Kidney (tissue), 14 donors: ENCODE data around the gene SS18L1. TPM values are rescaled to one million over a fixed set of nuclear protein-coding genes. Genes with fewer than 3 reads are reported as not detected.

Source experiments
- DNase-seq, 5 donors: peaks; one replicate each; pipeline ENCODE4 v3.0.0-alpha.2; 2013 to 2020
- FAIRE-seq: peaks from 2 replicates; lab custom pipeline; 2012; peaks lifted over from hg19 to GRCh38; lab: Jason Lieb, UNC
- H3K27ac ChIP-seq, 2 donors: one replicate each; pipeline ENCODE4 v1.7.0; 2013; ENCODE audit warnings: low read depth in 2 of 2, low read length in 2 of 2, inconsistent platforms in 1 of 2
- H3K27me3 ChIP-seq: one replicate; pipeline ENCODE4 v1.7.1; 2013; ENCODE audit warnings: low read length, inconsistent platforms; ENCODE audit not compliant: control insufficient read depth, insufficient read depth
- H3K36me3 ChIP-seq, 3 donors: one replicate each; pipeline versions ENCODE4 v1.7.0 to v1.7.1; 2013; ENCODE audit warnings: low read length in 3 of 3, control low read depth in 1 of 3, inconsistent platforms in 1 of 3; ENCODE audit not compliant: insufficient read depth in 3 of 3, control insufficient read depth in 2 of 3
- H3K4me1 ChIP-seq, 3 donors: one replicate each; pipeline versions ENCODE4 v1.7.0 to v1.7.1; 2013; ENCODE audit warnings: low read length in 3 of 3, inconsistent platforms in 1 of 3, low read depth in 1 of 3; ENCODE audit not compliant: control insufficient read depth in 2 of 3, insufficient read depth in 2 of 3
- H3K4me3 ChIP-seq, 3 donors: one replicate each; pipeline versions ENCODE4 v1.7.0 to v1.8.1; 2013; ENCODE audit warnings: low read length in 3 of 3, control low read depth in 1 of 3, inconsistent platforms in 1 of 3
- H3K9ac ChIP-seq, 3 donors: one replicate each; pipeline versions ENCODE4 v1.7.0 to v1.7.1; 2013; ENCODE audit warnings: low read length in 3 of 3, control low read depth in 1 of 3, inconsistent platforms in 1 of 3
- H3K9me3 ChIP-seq, 3 donors: one replicate each; pipeline versions ENCODE4 v1.7.0 to v1.7.1; 2013; ENCODE audit warnings: low read length in 3 of 3, control low read depth in 1 of 3, inconsistent platforms in 1 of 3; ENCODE audit not compliant: control insufficient read depth in 2 of 3, insufficient read depth in 1 of 3
- intact Hi-C: fragments of 100-400 bp; cut with DNase I; formaldehyde crosslinking; loops from one replicate; pipeline ENCODE4 v1.11.1; 2022
- polyA plus RNA-seq: library from polyadenylated mRNA; stranded (reverse); fragments of 350-450 nt; fragmentation: Illumina TruSeq; extraction: RNeasy Lipid Tissue Mini Kit (QIAGEN cat#74804); gene quantifications from one replicate; pipeline ENCODE4 v1.2.3, GENCODE V29; 2014; ENCODE audit warnings: low read depth, low replicate concordance; ENCODE audit not compliant: insufficient read depth
- total RNA-seq: library from RNA; stranded (reverse); fragmentation: NEBNext Ultra II Directional; extraction: Animal tissue kit (Norgen Biotek cat#: 25700); gene quantifications from one replicate; pipeline ENCODE4 v1.2.1, GENCODE V29; 2021
- TF ChIP-seq, protein P1 (sequence below): IDR thresholded peaks from 3 replicates; pipeline ENCODE4 v1.5.1; 2012; ENCODE audit warnings: mild to moderate bottlenecking, moderate library complexity, borderline replicate concordance; ENCODE audit not compliant: insufficient read depth; ENCODE audit errors: extremely low read depth
- donor health status: control.
- donor health status: control.
- donor health status: control.
- donor health status: control.
- donor health status: control.
- donor health status: DM: yes; HTN: yes; CAD: no.
- donor health status: Normal renal cell carcinoma (clear cell type).

SS18L1 gene
- total and polyA plus RNA-seq, 2 donors from 2014 or later = 6.5 to 12.0 TPM

DNA sequence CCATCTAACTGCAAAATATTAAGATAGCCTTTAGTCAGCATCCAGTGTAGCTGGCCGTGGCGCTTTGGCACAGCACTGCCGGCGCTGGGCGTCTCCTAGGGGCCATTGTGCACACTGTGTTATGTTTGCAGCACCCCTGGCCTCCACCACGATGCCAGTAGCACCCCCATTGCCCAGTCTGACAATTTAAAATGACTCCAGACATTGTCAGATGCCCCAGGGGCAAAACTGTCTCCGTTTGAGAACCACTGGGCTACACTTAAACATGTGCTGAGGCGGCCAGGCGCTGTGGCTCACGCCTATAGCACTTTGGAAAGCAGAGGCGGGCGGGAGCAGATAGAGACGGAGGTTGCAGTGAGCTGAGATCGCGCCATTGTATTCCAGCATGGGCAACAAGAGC, 33.3 kb downstream of the SS18L1 start:
- intact Hi-C loops = no loop called here

DNA sequence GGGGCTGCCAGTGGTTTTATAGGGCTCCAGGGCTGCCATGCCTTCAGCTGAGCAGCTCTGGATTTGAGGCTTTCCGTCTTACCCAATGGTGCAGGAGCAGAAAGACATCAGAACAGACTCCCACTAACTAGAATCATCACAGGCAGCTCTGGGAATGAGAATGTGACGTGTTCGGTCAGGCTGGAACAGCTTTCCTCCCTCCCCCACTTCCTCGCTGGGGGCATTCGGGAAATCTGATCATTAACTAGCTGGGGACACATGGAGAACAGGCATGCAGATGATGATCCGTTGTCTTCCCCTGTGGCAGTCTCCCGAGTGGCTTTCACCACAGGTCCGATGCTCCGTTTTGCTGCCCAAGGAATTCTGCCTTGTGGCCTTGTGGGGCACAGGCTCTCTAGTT, 33.7 kb downstream of the SS18L1 start:
- Histone ChIP-seq H3K9ac (no peak overlapping the region), H3K4me1 (no peaks in the 10 kb centered on the region), H3K4me3 (no peak overlapping the region), H3K36me3 (peaks cover 3 to 18% (median 8%) of the 10 kb centered on the region in 3 donors), H3K9me3 (no peaks in the 10 kb centered on the region), H3K27me3 (no peaks in the 10 kb centered on the region), H3K27ac (no peak overlapping the region)
- FAIRE-seq (no peak), DNase-seq (peak in 2 of 5 donors; percentile 46 to 56)
- intact Hi-C loops = no loop called here
- TF ChIP-seq, protein P1, sequence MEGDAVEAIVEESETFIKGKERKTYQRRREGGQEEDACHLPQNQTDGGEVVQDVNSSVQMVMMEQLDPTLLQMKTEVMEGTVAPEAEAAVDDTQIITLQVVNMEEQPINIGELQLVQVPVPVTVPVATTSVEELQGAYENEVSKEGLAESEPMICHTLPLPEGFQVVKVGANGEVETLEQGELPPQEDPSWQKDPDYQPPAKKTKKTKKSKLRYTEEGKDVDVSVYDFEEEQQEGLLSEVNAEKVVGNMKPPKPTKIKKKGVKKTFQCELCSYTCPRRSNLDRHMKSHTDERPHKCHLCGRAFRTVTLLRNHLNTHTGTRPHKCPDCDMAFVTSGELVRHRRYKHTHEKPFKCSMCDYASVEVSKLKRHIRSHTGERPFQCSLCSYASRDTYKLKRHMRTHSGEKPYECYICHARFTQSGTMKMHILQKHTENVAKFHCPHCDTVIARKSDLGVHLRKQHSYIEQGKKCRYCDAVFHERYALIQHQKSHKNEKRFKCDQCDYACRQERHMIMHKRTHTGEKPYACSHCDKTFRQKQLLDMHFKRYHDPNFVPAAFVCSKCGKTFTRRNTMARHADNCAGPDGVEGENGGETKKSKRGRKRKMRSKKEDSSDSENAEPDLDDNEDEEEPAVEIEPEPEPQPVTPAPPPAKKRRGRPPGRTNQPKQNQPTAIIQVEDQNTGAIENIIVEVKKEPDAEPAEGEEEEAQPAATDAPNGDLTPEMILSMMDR = no peak

More for the DNA sequence above, 33.3 kb downstream of the SS18L1 start:
- Histone ChIP-seq H3K9ac (no peak overlapping the region), H3K4me3 (no peak overlapping the region), H3K27me3 (no peaks in the 10 kb centered on the region), H3K27ac (no peak overlapping the region), H3K36me3 (peaks cover 3 to 18% (median 8%) of the 10 kb centered on the region in 3 donors), H3K9me3 (no peaks in the 10 kb centered on the region), H3K4me1 (no peaks in the 10 kb centered on the region)
- TF ChIP-seq, protein P1 = no peak
- FAIRE-seq (no peak), DNase-seq (no peak)

DNA sequence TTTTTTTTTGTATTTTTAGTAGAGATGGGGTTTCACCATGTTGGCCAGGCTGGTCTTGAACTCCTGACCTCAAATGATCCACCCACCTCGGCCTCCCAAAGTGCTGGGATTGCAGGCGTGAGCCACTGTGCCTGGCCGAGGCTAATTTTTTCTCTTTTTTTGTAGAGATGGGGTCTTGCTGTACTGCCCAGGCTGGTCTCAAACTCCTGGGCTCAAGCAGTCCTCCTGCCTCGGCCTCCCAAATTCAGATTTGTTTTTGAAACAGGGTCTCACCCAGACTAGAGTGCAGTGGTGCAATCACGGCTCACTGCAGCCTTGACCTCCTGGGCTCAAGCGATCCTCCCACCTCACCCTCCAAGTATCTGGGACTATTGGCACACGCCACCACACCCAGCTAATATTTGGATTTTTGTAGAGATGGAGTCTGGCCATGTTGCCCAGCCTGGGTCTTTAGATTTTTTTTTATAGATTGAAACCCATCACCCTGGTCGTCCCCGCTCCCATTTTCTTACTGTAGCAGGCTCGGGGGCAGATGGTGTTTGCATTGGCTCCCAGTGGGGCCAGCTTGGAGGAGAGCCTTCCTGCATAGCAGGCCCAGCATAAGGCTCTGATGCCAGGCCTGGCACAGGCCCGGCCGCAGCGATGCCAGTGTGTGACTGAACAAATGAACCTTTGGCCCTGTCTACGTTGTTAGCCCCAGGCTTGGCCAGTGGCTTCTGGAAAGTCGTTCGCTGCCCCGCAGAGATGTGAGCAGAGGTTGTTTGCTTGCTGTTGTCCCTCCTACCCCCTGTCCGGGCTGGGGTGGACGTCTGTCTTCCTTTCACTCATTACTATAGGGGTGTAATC, 35.0 kb downstream of the SS18L1 start:
- intact Hi-C loops = no loop called here
- H3K9me3 ChIP-seq = no peaks in the 10 kb centered on the region
- TF ChIP-seq, protein P1 = no peak
- no peak overlapping the region for H3K9ac ChIP-seq
- H3K27me3 ChIP-seq = no peaks in the 10 kb centered on the region
- no peak overlapping the region for H3K27ac ChIP-seq
- DNase-seq (no peak), FAIRE-seq (no peak)
- peaks cover 0 to 3% (median 0%) of the 10 kb centered on the region in 3 donors for H3K4me1 ChIP-seq
- H3K36me3 ChIP-seq = peaks cover 3 to 18% (median 8%) of the 10 kb centered on the region in 3 donors
- H3K4me3 ChIP-seq = no peak overlapping the region
